Left lung (tissue), 14 donors: Measurements from ENCODE around the gene PLA2G12B. TPM values are rescaled to one million over a fixed set of nuclear protein-coding genes. Genes with fewer than 3 reads are reported as not detected.
"Not testable (repeated sequence)": the region's sequence is repeated elsewhere in the genome, so short reads cannot be mapped to it uniquely, and the experiment has no call there.

Experiments
- ATAC-seq: fragments of 200-7000 bp; cut with Tn5 transposase; one replicate; pipeline ENCODE4 v1.9.1; 2020; ENCODE audit warnings: moderate library complexity
- DNase-seq, 4 donors: peaks; one replicate each; pipeline ENCODE4 v3.0.0-alpha.2; 2013 to 2020
- H3K27ac ChIP-seq, 2 donors: fragments of 200-600 bp; sonication (generic) in 1 of 2; one replicate each; pipeline versions ENCODE4 v1.5.0 to v1.8.0; 2020 to 2021
- H3K27me3 ChIP-seq, 2 donors: fragments of 200-600 bp; sonication (generic) in 1 of 2; one replicate each; pipeline versions ENCODE4 v1.5.0 to v1.8.0; 2020 to 2021
- H3K36me3 ChIP-seq, 2 donors: fragments of 200-600 bp; sonication (generic) in 1 of 2; one replicate each; pipeline versions ENCODE4 v1.5.0 to v1.8.0; 2020 to 2021
- H3K4me1 ChIP-seq, 2 donors: fragments of 200-600 bp; one replicate each; pipeline ENCODE4 v1.8.0; 2021
- H3K4me3 ChIP-seq, 2 donors: fragments of 200-600 bp; sonication (generic) in 1 of 2; one replicate each; pipeline versions ENCODE4 v1.5.0 to v1.8.0; 2020 to 2021; ENCODE audit warnings: mild to moderate bottlenecking in 1 of 2
- H3K9me3 ChIP-seq, 2 donors: fragments of 200-600 bp; sonication (generic) in 1 of 2; one replicate each; pipeline versions ENCODE4 v1.5.0 to v1.8.0; 2020 to 2021
- intact Hi-C, 2 donors: fragments of 100-400 bp; cut with DNase I; formaldehyde crosslinking; loops; one replicate each; pipeline versions ENCODE4 v1.11.2 to v1.14.2; 2022
- long read RNA-seq, 12 donors: library from polyadenylated mRNA in 2 of 12; unstranded in 2 of 12; transcript quantifications; one replicate each; pipeline ENCODE4 v2.0.0 and lab custom pipeline, GENCODE V29; 2019 to 2026
- polyA plus RNA-seq, 6 donors: library from polyadenylated mRNA; unstranded; fragments of 120-200 nt; gene quantifications; one replicate each; pipeline ENCODE4 v1.2.1, GENCODE V29; 2013; ENCODE audit not compliant: insufficient read length in 6 of 6
- total RNA-seq, 2 donors: library from RNA; stranded (reverse); fragmentation: NEBNext Ultra II Directional; extraction: Animal tissue kit (Norgen Biotek cat#: 25700); gene quantifications; one replicate each; pipeline ENCODE4 v1.2.1, GENCODE V29; 2021
- TF ChIP-seq, protein P1 (sequence below), 2 donors: fragments of 200-600 bp; sonication (generic) in 1 of 2; IDR thresholded peaks; one replicate each; pipeline versions ENCODE4 v1.5.0 to v1.8.0; 2021; ENCODE audit warnings: antibody characterized with exemption in 2 of 2
- donor health status: DM: no; HTN: yes; CAD: no.
- donor health status: DM: no; HTN: no; CAD: no.

The PLA2G12B gene, protein sequence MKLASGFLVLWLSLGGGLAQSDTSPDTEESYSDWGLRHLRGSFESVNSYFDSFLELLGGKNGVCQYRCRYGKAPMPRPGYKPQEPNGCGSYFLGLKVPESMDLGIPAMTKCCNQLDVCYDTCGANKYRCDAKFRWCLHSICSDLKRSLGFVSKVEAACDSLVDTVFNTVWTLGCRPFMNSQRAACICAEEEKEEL
- total RNA-seq (1 to 10 TPM in 1 of 2 donors, under 1 TPM in 1; 0.65 to 2.2 TPM), polyA plus RNA-seq (1 to 10 TPM in 2 of 6 donors, under 1 TPM in 4; 0.38 to 3.3 (median 0.71) TPM)
- long read RNA-seq, donor 1: 0 reads
- long read RNA-seq, donor 2: 0 reads
- long read RNA-seq, donor 3: 0 reads
- long read RNA-seq, donor 4: 0 reads
- long read RNA-seq, donor 5: 0 reads
- long read RNA-seq, donor 6, partial matches to known transcripts: 0 of 1 reads
- long read RNA-seq, donor 6, other reads (novel, unspliced or antisense): 0 of 1 reads
- long read RNA-seq, donor 7: 0 reads
- long read RNA-seq, donor 8: 0 reads
- long read RNA-seq, donor 9: 0 reads
- long read RNA-seq, donor 10: 0 reads
- long read RNA-seq, donor 11: 0 reads
- long read RNA-seq, donor 12, partial matches to known transcripts: 0 of 2 reads
- long read RNA-seq, donor 12, other reads (novel, unspliced or antisense): 0 of 2 reads

DNA sequence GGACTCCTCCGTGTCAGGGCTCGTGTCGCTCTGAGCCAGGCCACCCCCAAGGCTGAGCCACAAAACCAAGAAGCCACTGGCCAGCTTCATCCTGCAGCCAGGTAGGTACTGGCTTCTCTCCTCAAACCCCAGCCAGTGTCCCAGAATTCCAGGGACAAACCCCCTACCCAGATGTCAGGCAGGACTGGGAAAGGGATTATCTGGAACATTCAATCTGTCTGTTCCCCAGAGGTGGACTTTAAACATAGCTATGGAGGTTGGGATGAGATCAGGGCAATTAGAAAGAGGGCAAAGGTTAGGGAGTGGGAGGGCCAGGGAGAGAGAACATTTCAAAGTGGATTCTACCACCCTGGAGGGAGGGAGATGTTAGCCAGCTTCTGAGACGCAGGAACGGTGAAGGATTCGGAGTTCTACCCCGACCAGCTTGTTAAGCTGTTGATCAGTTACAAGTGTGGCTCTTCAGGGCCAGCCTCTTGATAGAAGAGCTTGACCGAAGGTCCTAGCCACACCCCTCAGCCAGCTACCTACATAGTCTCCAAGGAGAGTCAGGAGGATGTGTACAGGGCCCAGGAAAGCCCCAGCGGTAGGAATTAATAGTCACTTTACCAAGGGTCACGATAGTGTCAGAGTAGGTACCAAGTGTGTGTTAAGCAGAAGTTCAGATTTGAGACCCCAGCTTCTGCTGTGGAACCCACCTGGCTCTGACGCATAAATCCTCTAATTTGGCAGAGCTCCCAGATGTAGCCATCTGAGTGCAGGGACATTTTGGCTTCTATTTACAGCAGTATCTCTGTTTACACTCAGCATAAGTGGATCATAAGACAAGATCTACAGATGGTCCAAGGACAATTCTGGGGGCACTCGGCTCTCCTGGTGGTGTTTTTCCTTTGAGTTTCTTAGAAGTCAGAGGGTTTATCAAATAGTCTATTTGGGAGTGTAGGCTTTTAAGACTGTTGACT is at the start of gene PLA2G12B:
PLA2G12B (minus strand) TSS at position 211 of the 959 bp plus-strand sequence; CDS start at position 90, 121 bp downstream.
- DNase-seq (peak in 2 of 4 donors; percentile 37 to 79), ATAC-seq (peak; percentile 94)
- no peaks in the 10 kb centered on the region for H3K36me3 ChIP-seq
- TF ChIP-seq, protein P1, sequence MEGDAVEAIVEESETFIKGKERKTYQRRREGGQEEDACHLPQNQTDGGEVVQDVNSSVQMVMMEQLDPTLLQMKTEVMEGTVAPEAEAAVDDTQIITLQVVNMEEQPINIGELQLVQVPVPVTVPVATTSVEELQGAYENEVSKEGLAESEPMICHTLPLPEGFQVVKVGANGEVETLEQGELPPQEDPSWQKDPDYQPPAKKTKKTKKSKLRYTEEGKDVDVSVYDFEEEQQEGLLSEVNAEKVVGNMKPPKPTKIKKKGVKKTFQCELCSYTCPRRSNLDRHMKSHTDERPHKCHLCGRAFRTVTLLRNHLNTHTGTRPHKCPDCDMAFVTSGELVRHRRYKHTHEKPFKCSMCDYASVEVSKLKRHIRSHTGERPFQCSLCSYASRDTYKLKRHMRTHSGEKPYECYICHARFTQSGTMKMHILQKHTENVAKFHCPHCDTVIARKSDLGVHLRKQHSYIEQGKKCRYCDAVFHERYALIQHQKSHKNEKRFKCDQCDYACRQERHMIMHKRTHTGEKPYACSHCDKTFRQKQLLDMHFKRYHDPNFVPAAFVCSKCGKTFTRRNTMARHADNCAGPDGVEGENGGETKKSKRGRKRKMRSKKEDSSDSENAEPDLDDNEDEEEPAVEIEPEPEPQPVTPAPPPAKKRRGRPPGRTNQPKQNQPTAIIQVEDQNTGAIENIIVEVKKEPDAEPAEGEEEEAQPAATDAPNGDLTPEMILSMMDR (IDR thresholded peaks at IDR 0.05): no peak
- no peak within 1 kb of the TSS for H3K4me3 ChIP-seq
- no peak within 1 kb of the TSS for H3K27ac ChIP-seq
- no peaks in the 10 kb centered on the region for H3K9me3 ChIP-seq
- no peaks in the 10 kb centered on the region for H3K27me3 ChIP-seq
- intact Hi-C loops: no loop called here
- H3K4me1 ChIP-seq: no peaks in the 10 kb centered on the region

DNA sequence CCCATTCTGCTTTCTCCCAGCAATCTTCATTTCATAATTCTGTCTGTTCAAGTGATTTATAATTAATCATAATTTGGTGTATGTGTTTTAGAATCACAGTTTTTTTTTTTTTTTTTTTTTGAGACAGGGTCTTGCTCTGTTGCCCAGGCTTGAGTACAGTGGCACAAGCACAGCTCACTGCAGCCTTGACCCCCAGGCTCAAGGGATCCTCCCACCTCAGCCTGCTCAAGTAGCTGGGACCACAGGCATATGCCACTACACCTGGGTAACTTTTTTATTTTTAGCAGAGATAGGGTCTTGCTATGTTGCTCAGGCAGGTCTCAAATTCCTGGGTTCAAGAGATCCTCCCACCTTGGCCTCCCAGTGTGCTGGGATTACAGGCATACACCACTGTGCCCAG is 49.2 kb upstream of the PLA2G12B start:
- H3K4me3 ChIP-seq: no peak overlapping the region
- H3K27ac ChIP-seq: no peak overlapping the region
- H3K27me3 ChIP-seq: no peaks in the 10 kb centered on the region
- DNase-seq (no peak), ATAC-seq (no peak)
- intact Hi-C loops: no loop called here
- H3K9me3 ChIP-seq: no peaks in the 10 kb centered on the region
- TF ChIP-seq, protein P1 (IDR thresholded peaks at IDR 0.05): no peak
- H3K36me3 ChIP-seq: peaks cover 0 to 56% of the 10 kb centered on the region in 2 donors
- H3K4me1 ChIP-seq: no peaks in the 10 kb centered on the region

DNA sequence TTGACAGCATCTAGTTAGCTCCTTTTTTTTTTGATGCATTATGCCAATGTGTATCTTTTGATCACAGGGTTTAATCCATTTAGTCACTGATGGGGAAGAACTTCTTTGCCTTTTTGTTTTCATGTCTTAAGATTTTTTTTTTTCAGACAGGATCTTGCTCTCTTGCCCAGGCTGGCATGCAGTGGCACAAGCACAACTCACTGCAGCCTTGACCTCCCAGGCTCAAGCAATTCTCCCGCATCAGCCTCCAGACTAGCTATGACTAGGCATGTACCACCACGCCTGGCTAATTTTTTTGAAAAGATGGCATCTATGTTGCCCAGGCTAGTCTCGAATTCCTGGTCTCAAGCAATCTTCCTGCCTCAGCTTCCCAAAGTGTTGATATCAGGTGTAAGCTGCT is 46.4 kb upstream of the PLA2G12B start:
- DNase-seq (no peak), ATAC-seq (no peak)
- Histone ChIP-seq H3K4me1 (no peaks in the 10 kb centered on the region), H3K9me3 (peaks cover 0 to 9% of the 10 kb centered on the region in 2 donors), H3K27ac (no peak overlapping the region), H3K27me3 (no peaks in the 10 kb centered on the region), H3K36me3 (peaks cover 0 to 28% of the 10 kb centered on the region in 2 donors), H3K4me3 (no peak overlapping the region)
- intact Hi-C loops: no loop called here
- TF ChIP-seq, protein P1 (IDR thresholded peaks at IDR 0.05): no peak

DNA sequence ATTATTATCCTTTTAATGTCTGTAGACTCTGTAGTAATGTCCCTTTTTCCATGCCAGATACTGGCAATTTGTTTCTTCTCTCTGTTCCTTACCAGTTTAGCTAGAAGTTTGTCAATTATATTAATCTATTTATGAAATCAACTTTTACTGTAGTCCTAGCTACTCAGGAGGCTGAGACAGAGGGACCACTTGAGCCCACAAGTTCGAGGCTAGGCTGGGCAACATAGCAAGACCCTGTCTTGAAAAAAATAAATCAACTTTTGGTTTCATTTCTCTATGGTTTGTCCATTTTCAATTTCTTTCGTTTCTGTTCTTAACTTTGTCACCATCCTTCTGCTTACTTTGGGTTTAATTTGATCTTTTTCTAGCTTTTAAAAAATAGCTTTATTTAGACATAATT is 42.5 kb upstream of the PLA2G12B start:
- intact Hi-C loops: no loop called here
- Histone ChIP-seq H3K9me3 (peaks cover 0 to 14% of the 10 kb centered on the region in 2 donors), H3K36me3 (peaks cover 0 to 6% of the 10 kb centered on the region in 2 donors), H3K4me1 (no peaks in the 10 kb centered on the region), H3K4me3 (no peak overlapping the region), H3K27me3 (no peaks in the 10 kb centered on the region), H3K27ac (no peak overlapping the region)
- TF ChIP-seq, protein P1 (IDR thresholded peaks at IDR 0.05): no peak
- DNase-seq: no peak
- no peak for ATAC-seq

DNA sequence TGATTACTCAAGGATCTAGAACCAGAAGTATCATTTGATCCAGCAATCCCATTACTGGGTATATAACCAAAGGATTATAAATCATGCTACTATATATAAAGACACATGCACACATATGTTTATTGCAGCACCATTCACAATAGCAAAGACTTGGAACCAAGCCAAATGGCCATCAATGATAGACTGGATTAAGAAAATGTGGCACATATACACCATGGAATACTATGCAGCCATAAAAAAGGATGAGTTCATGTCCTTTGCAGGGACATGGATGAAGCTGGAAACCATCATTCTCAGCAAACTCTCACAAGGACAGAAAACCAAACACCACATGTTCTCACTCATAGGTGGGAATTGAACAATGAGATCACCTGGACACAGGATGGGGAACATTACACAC is 40.9 kb upstream of the PLA2G12B start:
- DNase-seq, H3K27ac ChIP-seq, H3K4me1 ChIP-seq, H3K36me3 ChIP-seq, intact Hi-C loops, H3K27me3 ChIP-seq, H3K4me3 ChIP-seq, ATAC-seq: not testable (repeated sequence)
- H3K9me3 ChIP-seq: peaks cover 0 to 14% of the 10 kb centered on the region in 2 donors

DNA sequence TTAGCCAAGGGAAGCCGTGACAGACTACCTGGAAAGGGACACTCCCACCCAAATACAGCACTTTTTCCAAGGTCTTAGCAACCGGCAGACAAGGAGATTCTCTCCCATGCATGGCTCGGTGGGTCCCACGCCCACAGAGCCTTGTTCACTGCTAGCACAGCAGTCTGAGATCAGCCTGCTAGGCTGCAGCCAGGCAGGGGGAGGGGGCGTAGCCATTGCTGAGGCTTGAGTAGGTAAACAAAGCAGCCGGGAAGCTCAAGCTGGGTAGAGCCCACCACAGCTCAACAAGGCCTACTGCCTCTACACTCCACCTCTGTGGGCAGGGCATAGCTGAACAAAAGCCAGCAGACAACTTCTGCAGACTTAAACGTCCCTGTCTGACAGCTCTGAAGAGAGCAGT is 35.2 kb upstream of the PLA2G12B start:
- H3K27ac ChIP-seq, intact Hi-C loops, H3K4me3 ChIP-seq, H3K4me1 ChIP-seq, H3K27me3 ChIP-seq, ATAC-seq, DNase-seq, H3K36me3 ChIP-seq, H3K9me3 ChIP-seq: not testable (repeated sequence)

DNA sequence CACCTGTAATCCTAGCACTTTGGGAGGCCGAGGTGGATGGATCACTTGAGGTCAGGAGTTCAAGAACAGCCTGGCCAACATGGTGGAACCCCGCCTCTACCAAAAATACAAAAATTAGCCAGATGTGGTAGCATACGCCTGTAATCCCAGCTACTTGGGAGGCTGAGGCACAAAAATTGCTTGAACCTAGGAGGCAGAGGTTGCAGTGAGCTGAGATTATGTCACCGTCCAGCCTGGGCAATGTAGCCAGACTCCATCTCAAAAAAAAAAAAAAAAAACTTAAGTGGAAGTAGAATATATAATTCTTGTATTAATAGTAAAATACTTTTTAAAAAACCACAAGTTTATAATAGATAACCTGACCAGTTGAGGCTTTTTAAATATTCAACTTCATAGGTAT is 30.0 kb upstream of the PLA2G12B start:
- H3K4me1 ChIP-seq, DNase-seq, H3K36me3 ChIP-seq, ATAC-seq, H3K27ac ChIP-seq, intact Hi-C loops, H3K4me3 ChIP-seq, H3K27me3 ChIP-seq: not testable (repeated sequence)
- peaks cover 0 to 11% of the 10 kb centered on the region in 2 donors for H3K9me3 ChIP-seq
